HG02798 (cell line): ENCODE measurements around the gene MTMR1.
A peak's percentile ranks its signal among the peaks of the same experiment; 100 is the strongest.

Experiments used
- ATAC-seq: cut with Tn5 transposase; IDR thresholded peaks from one replicate; pipeline ENCODE4 v1.9.1; 2021; ENCODE audit warnings: mild to moderate bottlenecking; ENCODE audit not compliant: unreplicated experiment, poor library complexity

The MTMR1 gene

DNA sequence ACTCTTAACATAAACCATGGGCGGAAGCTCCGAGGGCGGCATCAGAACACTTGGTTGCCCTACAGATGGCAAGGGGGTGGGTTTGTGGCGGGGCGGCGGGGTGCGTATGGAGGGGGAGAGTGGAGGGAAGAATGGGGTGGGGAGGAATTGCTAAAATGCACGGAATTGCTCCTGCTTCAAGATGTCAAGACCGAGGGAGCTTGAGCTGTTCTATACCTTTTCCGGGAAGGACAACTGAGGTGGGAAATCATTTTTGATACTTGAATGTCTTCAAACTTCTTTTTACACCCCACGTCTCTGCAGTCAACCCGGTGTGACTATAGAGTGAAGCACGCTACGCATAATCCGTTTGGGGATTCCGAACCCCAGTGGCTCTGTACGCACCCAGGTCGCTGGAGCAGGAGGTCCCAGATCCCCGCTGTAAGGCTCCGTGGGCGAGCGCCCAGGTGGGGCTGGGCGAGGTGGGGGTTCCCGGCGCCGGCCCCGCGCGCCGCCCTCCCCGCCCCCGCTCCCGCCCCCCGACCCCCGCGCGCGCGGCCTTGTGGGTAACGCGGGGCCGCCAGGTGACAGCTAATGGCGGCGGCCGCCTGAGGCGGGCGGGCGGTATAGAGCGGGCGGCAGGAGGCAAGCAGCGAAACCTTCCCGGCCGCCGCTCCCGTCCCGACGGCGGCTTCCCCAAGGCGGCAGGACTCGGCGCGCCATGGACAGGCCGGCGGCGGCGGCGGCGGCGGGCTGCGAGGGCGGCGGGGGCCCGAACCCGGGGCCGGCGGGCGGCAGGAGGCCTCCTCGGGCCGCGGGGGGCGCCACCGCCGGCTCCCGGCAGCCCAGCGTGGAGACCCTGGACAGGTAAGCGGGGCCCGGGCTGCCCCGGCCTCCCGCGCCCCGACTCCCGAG, at the start of gene MTMR1:
Gene MTMR1, plus strand, starts transcription at position 566 of the 894 bp plus-strand sequence. Its CDS starts 135 bp downstream, at position 701.
- ATAC-seq = peak; percentile 57

DNA sequence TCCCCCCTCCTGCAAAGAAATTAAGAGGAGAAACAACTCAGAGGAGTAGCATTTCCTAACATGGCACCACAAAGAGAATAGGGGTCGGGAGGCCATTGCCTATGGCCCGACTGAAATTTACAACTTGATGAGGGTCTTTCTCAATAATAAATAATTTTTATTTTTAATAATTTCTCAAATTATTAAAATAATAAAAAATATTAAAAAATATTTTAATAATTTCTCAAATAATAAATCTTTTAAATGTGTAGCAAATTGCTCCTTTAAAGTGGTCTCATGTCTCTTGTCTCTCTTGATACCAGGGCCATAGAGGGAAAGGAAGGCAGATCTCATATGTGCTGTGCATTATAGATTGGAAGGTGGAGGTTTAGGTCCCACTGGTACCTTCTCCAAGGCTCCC, 49.2 kb upstream of the MTMR1 start:
- ATAC-seq = no peak

DNA sequence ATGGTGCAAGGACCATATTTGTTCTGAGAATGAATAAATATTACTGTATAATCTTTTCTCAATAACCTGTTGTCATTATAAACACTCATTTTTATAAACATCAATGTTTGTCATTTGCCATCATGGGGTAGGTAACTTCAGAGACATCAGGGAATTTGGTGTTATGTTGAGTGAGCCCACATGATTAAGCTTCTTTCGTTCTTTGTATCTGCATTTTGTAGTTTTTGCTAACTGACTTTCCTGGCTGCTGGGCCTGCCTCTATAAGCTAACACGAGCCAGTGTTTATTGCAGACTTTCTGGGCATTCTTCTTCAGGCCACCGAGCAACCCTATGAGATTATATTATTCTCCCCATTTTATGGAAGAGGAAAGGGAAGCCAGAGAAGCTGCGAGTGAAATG, 48.8 kb upstream of the MTMR1 start:
- ATAC-seq = no peak

DNA sequence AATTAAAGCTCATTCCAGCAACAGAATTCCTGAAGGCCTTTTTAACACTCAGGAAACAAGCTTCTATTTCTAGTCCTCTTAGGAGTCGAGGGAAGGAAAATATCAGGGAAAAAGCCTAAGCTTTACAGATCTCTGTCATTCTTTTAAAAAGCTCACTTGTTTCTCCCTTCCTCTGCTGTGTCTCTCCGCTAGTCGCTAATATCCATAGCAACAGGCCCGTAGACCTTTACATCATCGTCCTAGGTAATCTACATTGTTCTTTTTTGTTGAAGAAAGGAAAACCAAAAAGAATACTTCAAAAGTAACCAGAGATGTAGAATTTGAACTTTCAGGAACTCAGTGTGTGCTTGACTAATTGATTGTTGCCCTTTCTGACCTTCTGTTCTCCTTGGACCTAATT, 45.9 kb upstream of the MTMR1 start:
- no peak for ATAC-seq

DNA sequence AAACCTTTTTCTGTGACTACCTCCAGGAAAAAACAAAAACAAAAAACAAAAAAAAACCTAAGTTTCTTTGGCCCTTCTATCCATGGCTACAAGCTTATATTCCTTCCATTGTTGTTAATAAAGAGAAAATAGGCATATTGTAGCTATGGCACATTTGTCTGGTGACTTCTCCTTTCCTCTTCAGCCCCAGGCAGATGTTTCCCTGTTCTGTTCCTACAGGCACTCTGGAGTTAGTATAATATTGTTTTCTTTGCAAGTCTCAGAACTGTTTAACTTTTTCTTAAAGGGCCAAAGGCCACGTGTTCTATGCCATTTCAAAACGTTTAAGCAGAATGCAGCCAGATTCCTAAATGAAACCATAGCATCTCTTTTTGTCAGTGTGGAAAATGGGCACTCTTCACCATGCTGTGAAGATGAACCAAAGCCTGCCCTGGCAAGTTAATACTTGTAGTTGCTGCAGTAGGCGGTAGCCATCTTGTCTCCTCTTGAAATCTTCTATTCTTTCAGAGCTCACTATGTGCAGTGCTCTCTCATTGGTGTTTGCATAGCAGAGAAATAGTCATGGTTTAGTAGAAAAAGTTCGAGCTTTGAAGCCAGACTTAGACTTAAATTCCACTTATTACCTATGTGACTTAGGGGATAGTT, 44.8 kb upstream of the MTMR1 start:
- no peak for ATAC-seq

DNA sequence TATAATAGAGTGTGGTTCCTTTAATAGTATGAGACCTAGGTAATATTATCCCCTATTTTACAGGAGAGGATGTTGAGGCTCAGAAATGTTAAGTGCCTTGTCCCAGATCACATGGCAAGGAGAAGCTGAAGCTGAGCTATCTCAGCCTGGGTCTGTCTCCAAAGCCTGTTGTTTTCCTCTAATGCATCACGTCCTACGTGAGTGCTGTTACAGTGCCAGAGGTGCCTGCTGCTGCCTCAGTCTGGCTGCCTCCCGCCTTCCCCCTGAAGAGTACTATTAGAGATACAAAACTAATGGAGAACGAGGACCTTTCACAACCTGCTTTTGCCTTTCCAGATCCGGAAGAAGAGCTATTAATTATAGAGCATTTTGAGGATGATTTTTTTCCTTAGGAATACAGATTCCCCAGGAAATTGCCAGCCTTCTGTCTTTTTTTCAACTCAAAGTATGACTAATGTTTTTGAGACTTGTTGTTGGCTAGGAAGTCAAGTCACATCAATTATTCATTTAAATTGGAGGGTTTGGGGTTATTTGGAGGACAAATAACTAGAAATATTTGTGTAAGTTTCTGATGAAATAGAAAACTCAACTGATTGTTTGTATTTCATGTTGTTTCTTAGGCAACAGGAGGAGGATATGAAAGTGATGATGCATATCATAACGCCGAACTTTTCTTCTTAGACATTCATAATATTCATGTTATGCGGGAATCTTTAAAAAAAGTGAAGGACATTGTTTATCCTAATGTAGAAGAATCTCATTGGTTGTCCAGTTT, 43.9 kb upstream of the MTMR1 start:
- ATAC-seq = no peak

DNA sequence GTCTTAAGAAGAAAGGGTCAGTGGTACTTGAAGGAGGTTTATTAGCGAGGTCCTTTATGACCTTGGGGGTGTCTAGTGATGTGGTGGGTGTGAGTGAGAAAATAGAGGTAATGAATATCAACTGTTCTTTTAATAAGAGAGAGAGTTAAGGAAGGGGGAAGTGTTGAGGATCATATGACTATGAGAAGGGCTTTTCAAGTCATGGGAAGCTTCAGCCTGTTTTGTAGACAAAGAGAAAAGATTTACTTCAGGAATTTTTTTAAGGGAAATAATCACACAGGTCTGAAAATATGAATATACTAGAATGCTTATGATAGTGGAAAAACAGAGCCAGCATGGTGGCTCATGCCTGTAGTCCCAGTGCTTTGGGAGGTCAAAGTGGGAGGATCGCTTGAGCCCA, 41.3 kb upstream of the MTMR1 start:
- ATAC-seq = no peak

DNA sequence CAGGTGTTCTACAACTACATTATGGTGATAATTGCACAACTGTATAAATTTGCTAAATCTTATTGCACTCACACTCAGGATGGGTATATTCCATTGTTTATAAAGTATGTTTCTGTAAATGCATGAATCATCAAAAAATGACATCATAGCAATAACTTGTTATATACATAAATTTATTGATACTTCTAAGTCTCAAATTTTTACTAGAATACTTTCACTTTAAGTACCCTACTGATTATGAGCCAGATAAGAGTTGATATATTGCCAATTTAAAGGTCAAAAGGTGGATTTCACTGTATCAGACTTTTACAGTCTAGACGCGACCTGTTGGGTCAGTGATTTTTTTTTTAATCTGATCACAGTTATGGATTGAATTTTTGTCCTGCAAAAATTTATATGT, 37.4 kb upstream of the MTMR1 start:
- ATAC-seq = no peak

DNA sequence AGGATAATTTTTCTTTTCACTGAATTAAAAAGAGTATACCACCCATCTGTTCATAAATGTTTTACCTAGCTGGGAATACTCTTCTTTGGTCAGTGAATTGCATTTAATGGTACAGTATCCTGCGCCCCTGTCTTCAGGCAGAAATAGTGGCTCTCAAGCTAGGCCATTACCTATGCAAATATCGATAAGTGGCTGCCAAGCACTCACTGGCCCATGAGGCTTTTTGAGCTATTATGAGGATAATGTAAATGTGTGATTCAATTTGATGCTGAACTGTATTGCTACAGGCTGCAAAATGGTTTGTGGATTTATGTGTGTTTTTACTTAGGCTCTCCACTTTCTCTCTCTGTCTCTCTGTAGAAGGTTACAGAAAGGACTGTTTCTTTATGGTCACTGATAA, 30.1 kb upstream of the MTMR1 start:
- no peak for ATAC-seq

DNA sequence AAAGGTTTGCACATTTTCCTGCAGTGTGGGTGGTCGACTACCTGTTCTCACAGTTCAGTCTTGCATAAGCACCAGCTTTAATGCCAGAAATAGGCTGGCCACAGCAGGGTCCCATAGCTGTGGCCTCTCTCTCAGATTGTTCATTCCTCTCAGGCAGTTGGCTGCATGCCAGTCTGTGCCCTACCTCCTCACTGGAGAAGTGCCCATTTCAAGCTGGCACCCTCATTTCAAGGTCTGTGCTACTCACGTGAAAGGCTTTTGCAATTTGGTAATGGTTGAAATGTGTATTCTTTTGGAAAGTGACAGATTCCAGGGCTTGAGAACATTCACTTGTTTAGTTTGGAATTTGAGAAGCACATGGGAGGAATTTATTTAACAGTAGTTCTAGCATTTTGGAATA, 28.9 kb upstream of the MTMR1 start:
- no peak for ATAC-seq

DNA sequence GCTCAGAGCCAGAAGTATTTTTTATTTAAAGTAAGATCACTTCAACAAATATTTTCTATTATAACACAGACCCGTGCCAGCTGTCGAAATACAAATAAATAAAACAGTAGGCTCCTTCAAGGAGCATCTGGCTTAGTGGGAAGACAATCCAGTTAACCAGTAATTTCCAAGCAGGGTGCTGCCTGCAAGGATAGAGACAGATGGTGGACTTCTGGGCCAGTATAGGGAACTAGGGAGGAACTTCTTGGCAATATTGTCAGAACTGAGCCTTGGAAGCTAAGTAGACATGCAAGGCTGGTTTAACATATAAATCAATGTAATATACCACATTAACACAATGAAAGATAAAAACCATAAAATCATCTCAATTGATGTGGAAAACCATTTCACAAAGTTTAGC, 17.0 kb upstream of the MTMR1 start:
- ATAC-seq = no peak

DNA sequence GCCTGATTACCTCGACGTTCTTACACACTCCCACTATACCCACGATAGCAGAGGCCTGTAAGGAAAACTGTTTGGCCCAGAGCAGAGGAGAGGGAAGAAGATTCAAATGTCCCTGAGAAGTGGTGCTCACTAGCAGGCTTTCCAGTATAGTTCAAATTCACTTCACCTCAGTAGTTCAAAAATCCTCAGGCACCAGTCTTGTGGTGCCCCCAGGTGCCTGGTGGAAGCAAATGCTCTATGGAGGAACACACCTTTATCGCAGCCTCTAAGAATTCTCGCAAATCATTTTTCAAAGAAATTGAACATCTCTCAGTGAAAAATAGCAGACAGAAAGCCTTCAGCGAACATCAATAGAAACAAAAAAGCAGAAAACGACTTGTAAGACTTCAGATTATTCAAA, 12.2 kb upstream of the MTMR1 start:
- ATAC-seq = no peak

DNA sequence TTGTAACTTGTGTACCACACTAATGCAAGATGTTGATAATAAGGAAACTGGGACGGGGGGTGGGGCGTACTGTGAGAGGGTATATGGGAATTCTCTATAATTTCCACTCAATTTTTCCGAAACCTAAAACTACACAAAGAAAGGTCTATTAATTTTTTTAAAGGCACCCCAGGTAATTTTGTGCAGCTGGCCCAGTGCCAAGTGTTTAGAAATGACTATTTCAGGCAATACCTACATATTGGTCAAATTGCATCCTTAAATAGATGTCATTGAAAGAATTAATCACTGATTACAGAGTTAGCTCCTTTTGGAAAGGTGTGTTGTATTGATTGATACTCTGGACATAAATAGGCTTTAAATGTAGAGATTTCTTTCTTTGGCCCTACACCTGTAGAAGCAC, 10.1 kb upstream of the MTMR1 start:
- ATAC-seq = no peak

DNA sequence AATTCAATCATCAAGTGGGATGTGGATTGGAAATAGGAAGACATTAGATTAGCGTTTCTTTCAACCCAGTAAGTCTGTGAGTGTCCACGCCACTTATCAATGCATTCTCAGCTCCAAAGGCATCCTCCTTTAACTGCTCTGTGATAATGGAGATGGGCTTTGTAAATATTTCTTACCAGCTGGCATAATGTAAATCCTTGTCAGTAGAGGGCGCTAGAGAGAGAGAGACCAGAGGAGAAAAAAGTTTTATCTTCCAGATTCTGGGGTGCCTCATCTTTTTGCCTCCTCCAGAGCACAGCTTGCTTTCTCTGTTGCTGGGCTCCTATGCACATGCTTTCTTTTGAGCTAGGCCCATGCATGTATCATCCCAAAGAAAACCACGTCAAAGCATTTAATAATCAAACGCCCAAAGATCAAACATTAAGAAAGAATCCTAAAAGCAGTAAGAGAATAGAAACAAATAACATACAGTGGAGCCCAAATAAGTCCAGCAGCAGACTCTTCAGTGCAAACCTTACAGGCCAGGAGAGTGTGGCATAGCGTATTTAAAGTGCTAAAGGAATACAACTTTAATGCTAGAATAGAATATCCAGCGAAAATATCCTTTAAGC, 9.6 kb upstream of the MTMR1 start:
- ATAC-seq = no peak

DNA sequence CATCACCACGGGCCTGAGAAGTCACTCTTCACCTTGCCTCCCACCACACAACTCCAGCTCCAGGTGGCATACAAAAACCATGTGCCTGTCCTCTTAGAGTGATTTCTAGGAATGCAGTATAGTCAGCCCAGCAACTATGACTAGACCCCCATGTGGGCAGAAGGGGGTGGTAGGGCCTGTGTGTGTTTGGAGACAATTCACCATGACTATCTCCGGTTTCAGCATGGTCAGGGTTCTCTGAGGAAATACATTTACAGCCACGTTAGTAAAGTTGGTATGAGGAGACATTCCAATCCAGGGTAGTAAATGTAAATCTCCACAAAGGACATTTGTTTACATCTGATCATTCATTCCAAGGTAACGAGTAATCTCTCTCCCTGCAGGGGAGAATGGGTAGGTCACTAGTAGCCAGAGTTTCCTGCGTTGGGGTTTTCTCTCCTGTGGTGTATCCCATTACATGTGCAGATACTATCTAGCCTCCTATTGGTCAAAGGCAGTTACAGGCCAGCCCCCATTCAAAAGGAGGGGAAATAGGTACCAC, 4.2 kb upstream of the MTMR1 start:
- ATAC-seq = no peak

DNA sequence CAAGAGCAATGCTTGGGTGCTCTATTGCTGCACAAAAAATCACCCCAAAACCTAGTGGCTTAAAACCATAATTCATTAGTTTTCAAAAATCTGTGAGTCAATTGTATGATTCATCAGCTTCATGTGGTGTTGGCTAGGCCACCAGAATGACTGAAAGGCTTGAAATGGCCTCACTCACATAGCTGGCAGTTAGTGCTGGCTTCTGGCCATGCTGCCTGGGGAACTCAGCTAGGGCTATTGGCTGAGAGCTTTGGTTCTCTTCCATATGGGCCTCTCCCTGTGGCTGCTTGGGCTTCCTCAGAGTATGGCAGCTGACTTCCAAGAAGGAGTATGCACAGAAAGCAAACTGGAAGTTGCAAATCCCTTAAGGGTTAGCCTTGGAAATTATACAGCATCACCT, 3.1 kb upstream of the MTMR1 start:
- ATAC-seq = no peak

DNA sequence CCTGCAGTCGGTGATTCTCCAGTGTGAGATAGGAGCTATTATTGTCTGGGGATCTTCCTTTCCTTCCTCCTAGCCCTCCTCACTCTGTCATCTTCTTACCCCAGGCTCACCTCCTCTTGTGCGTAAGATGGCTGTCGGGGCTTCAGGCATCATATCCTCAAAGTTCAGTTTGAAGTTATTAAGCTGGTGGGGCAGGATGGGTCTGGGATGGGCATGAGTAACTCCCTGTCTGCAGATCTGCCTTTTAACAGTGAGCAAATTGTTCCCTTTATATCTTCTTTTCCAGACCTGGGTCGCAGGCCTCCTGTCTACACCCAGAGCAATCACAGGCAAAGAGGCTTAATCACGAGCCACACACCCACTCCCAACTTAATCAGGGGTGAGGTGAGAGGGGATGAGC, 900 bp upstream of the MTMR1 start:
- ATAC-seq = no peak

DNA sequence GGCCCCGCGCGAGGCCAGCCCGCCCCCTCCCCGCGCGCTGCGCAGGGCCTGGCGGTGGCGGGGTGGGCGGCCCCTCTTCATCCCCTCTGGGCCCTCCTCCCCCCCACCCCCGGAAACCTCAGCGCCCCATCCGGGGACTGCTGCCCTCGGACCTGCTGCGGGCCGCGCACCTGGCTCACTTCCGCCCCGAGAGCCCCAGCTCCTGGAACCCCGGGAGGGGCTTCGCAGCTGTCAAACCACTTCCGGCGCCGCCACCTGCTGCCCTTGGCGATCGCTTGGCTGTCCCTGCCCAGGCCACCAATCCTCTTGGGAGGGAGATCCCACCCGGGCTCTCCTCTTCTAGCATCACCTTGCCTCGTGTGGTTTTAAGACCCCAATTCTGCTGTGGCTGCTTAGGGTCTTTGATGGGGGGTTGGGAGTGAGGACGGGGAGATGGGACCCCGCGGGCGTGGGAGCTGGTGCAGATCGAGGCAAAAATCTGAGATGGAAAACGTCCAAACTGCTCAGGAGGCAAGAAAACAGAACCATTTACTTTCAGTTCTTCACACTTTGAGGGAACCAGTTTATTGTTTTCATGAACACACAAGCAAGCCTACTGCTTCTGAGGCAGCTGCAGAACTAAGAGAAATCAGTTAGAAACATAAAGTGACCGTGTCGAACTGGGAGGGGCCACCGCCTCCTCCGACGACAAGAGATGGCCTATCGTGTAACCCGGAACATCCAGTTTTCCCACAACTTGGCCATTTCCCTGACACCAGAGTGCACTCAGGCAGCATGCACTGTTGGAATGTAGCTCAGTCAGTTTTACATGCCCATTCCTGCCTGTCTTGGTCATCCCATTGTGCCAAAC, 754 bp downstream of the MTMR1 start:
- peak; percentile 77 for ATAC-seq

DNA sequence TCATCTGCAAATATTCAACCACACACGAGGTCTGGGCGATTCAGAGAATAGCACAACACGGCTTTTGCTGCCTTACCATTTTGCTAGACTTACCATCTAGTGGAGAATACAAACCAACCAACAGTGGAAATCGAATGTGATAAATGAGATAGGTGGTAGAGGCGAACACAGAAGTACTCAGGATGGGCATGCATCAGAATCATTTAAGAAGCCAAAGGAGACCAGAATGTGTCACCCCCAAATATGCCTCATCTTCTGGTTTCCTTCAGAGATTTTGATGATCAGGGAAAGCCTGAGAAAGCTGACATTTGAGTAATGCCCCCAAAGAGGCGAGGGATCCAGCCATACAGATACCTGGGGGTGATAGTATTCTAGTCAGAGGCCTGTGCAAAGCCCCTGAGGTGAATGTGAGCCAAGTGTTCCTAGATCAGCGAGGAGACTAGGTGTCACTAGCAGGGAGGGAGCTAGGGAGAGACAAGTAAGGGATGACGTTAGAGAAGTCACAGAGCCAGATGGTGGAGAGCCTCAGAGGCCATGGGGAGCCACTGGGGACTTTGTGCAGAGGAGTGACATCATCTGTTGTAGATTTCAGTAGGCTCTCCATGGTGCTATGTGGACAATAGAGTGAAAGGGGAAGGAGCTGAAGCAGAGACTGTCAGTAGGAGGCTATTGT, 1.7 kb downstream of the MTMR1 start:
- ATAC-seq = peak; percentile 31
